GM18520 (cell line): ENCODE results near the gene EZH1.

Experiments
- ATAC-seq: cut with Tn5 transposase; IDR thresholded peaks from one replicate; pipeline ENCODE4 v1.9.1; 2021; ENCODE audit not compliant: unreplicated experiment

The EZH1 gene

GRCh38 chr17:42744806-42745617, at the start of gene EZH1:
Gene EZH1, minus strand, starts transcription at chr17:42745040. Its CDS starts 16,099 bp downstream, at chr17:42728941.
- ATAC-seq = peak; percentile 88

GRCh38 chr17:42792545-42792944, 47.7 kb upstream of the EZH1 start:
- no peak for ATAC-seq

GRCh38 chr17:42791948-42792347, 47.1 kb upstream of the EZH1 start:
- no peak for ATAC-seq

- ATAC-seq = no peak
Measured at GRCh38 chr17:42787266-42787665, 42.4 kb upstream of the EZH1 start.

GRCh38 chr17:42784811-42785592, 40.2 kb upstream of the EZH1 start:
- ATAC-seq = no peak

GRCh38 chr17:42784409-42784808, 39.6 kb upstream of the EZH1 start:
- no peak for ATAC-seq

- ATAC-seq = no peak
Measured at GRCh38 chr17:42783791-42784138, 38.9 kb upstream of the EZH1 start.

GRCh38 chr17:42783062-42783790, 38.4 kb upstream of the EZH1 start:
- no peak for ATAC-seq

- no peak for ATAC-seq
Measured at GRCh38 chr17:42782166-42783061, 37.6 kb upstream of the EZH1 start.

- no peak for ATAC-seq
Measured at GRCh38 chr17:42781639-42782165, 36.9 kb upstream of the EZH1 start.

- no peak for ATAC-seq
Measured at GRCh38 chr17:42780851-42781638, 36.2 kb upstream of the EZH1 start.

GRCh38 chr17:42779936-42780850, 35.4 kb upstream of the EZH1 start, which contains the start of gene WNK4:
Gene WNK4, plus strand, starts transcription at chr17:42780610. Its CDS starts 89 bp downstream, at chr17:42780699.
- no peak for ATAC-seq

GRCh38 chr17:42779304-42779935, 34.6 kb upstream of the EZH1 start:
- no peak for ATAC-seq

- ATAC-seq = no peak
Measured at GRCh38 chr17:42778570-42778969, 33.7 kb upstream of the EZH1 start.

GRCh38 chr17:42775534-42776098, 30.8 kb upstream of the EZH1 start:
- no peak for ATAC-seq

- ATAC-seq = no peak
Measured at GRCh38 chr17:42774066-42774745, 29.4 kb upstream of the EZH1 start.
